ENCODE results near the gene POLR3E. TPM values are rescaled to one million over a fixed set of nuclear protein-coding genes. Genes with fewer than 3 reads are reported as not detected.

POLR3E gene
- total RNA-seq, 4 donors from 2014 or later, result 48.1 to 102 (median 67.0) TPM

DNA sequence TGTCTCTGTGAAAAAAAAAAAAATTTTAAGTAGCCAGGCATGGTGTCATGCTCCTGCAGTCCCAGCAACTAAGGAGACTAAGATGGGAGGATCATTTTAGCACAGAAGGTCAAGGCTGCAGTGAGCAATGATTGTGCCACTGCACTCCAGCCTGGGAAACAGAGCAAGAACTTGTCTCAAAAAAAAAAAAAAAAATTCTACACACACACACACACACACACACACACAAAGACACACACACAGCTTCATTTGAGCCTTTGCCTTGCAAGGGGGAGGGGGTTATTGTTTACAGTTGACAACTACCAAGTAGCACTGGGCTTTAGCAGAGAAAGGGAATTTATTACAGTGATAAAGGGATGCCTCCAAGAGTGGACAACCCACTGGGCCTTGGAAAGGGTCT lies 4.9 kb upstream of the POLR3E start:
- Histone ChIP-seq H3K27me3 (no peaks in the 10 kb centered on the region), H3K36me3 (no peaks in the 10 kb centered on the region), H3K27ac (no peak overlapping the region), H3K4me1 (peaks cover 0 to 12% (median 2%) of the 10 kb centered on the region in 4 donors), H3K4me3 (no peak overlapping the region), H3K9me3 (no peaks in the 10 kb centered on the region)
- TF ChIP-seq EP300 (IDR thresholded peaks at IDR 0.05), result no peak
- no peak for DNase-seq (ENCODE audit: low spot score in 2 of 2)

DNA sequence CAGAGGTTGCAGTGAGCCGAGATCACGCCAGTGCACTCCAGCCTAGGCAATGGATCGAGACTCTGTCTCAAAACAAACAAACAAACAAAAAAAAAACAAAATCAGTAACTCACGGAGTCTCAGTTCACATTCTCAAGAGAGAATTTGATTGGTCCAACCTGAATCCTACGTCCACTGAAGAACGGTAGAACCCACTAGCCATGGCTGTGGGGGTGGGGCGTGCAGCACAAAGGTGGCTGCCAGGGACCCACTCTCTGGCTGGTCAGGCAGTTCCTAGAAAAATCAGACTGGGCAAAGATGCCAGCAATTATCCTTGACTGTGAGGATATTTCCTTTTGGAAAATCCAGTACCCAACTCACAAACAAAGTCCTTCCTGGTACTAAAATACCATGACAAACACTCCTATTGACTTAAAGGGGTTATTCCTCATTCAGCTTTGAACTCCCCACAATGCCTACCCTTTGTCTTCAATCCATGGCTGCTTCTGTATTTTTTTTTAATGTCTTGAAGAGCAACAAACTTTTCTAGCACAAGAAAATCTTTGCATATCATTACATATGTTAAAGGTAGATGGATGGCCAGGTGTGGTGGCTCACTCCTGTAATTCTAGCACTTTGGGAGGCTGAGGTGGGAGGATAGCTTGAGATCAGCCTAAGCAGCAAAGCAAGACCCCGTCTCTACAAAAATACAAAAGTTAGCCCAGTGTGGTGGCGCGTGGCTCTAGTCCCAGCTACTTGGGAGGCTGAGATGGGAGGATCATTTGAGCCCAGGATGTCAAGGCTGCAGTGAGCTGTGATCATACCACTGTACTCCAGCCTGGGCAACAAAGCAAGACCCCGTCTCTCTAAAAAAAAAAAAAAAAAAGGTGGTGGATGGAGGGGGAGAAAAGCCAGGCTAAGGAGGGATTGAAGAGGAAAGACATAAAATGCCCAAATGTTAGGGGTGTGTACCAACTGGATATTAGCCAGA lies 3.8 kb upstream of the POLR3E start:
- H3K9me3 ChIP-seq, result no peaks in the 10 kb centered on the region
- H3K27me3 ChIP-seq, result no peaks in the 10 kb centered on the region
- H3K27ac ChIP-seq, result no peak overlapping the region
- peaks cover 0 to 12% (median 2%) of the 10 kb centered on the region in 4 donors for H3K4me1 ChIP-seq
- WGBS, 2 donors, result 81 to 89% methylated on average over 11 of the region's 11 CpGs
- no peaks in the 10 kb centered on the region for H3K36me3 ChIP-seq
- TF ChIP-seq EP300 (IDR thresholded peaks at IDR 0.05), result no peak
- no peak for TF ChIP-seq POLR2A (IDR thresholded peaks at IDR 0.05)
- no peak for TF ChIP-seq CTCF (IDR thresholded peaks at IDR 0.05)
- DNase-seq (ENCODE audit: low spot score in 2 of 2), result no peak
- H3K4me3 ChIP-seq, result no peak overlapping the region

GRCh38 chr16:22296225-22297113 lies 740 bp upstream of the POLR3E start:
- H3K36me3 ChIP-seq, result peaks cover 0 to under 1% (median 0%) of the 10 kb centered on the region in 3 donors
- peak overlapping the region; percentile 42 to 96 (median 88) for H3K4me3 ChIP-seq
- H3K4me1 ChIP-seq, result peaks cover 0 to 39% (median 5%) of the 10 kb centered on the region in 4 donors
- H3K27me3 ChIP-seq, result no peaks in the 10 kb centered on the region
- H3K9me3 ChIP-seq, result no peaks in the 10 kb centered on the region
- H3K27ac ChIP-seq, result peak overlapping the region in 3 of 4 donors; percentile 73 to 96 (median 95)
- WGBS, 2 donors, result 5 to 7% methylated on average over 17 of the region's 17 CpGs
- TF ChIP-seq CTCF (IDR thresholded peaks at IDR 0.05) (no peak), EP300 (IDR thresholded peaks at IDR 0.05) (no peak), POLR2A (IDR thresholded peaks at IDR 0.05) (no peak)
- DNase-seq (ENCODE audit: low spot score in 2 of 2), result no peak

GRCh38 chr16:22297871-22298733 lies 893 bp downstream of the POLR3E start:
- H3K9me3 ChIP-seq, result no peaks in the 10 kb centered on the region
- TF ChIP-seq EP300 (IDR thresholded peaks at IDR 0.05), result peak in 1 of 2 donors; percentile 54
- no peak for TF ChIP-seq CTCF (IDR thresholded peaks at IDR 0.05)
- no peaks in the 10 kb centered on the region for H3K27me3 ChIP-seq
- H3K4me1 ChIP-seq, result peaks cover 0 to 34% (median 5%) of the 10 kb centered on the region in 4 donors
- peak overlapping the region; percentile 95 to 96 (median 96) for H3K27ac ChIP-seq
- H3K4me3 ChIP-seq, result peak overlapping the region; percentile 82 to 96 (median 94)
- 0 to 1% methylated on average over 25 to 38 of the region's 39 CpGs for WGBS, 2 donors
- DNase-seq (ENCODE audit: low spot score in 2 of 2), result peak; percentile 45 to 62
- H3K36me3 ChIP-seq, result peaks cover 2 to 15% (median 4%) of the 10 kb centered on the region in 3 donors

- peaks cover 0 to 34% (median 5%) of the 10 kb centered on the region in 4 donors for H3K4me1 ChIP-seq
- H3K36me3 ChIP-seq, result peaks cover 2 to 23% (median 6%) of the 10 kb centered on the region in 3 donors
- WGBS, 2 donors, result 96 to 100% methylated on average over 1 of the region's 1 CpG
- H3K27ac ChIP-seq, result peak overlapping the region in 2 of 4 donors; percentile 96
- no peaks in the 10 kb centered on the region for H3K27me3 ChIP-seq
- no peak for TF ChIP-seq POLR2A (IDR thresholded peaks at IDR 0.05)
- no peak for TF ChIP-seq EP300 (IDR thresholded peaks at IDR 0.05)
- TF ChIP-seq CTCF (IDR thresholded peaks at IDR 0.05), result no peak
- H3K4me3 ChIP-seq, result no peak overlapping the region
- DNase-seq (ENCODE audit: low spot score in 2 of 2), result no peak
- H3K9me3 ChIP-seq, result no peaks in the 10 kb centered on the region
These were observed 1.8 kb downstream of the POLR3E start for GRCh38 chr16:22299036-22299435.

Measured in tibial nerve (tissue), 4 donors.